H1 (cell line): ENCODE measurements around the gene MYG1. TPM values are rescaled to one million over a fixed set of nuclear protein-coding genes. Genes with fewer than 3 reads are reported as not detected.
A peak's percentile ranks its signal among the peaks of the same experiment; 100 is the strongest.

Experiments used
- PHF8 ChIP-seq: fragments of 200-600 bp; sonication (generic); conservative IDR thresholded peaks from 2 replicates; pipeline ENCODE4 v1.7.1; 2012; ENCODE audit warnings: low read depth, mild to moderate bottlenecking, inconsistent platforms, low read length, moderate library complexity
- RAD21 ChIP-seq, 2 experiments: IDR thresholded peaks in 1 of 2; conservative IDR thresholded peaks in 1 of 2; 2 replicates each; pipeline ENCODE4 v1.6.1; 2011; ENCODE audit warnings: low read depth in 2 of 2, low read length in 2 of 2, improper control_type of control experiment in 1 of 2, inconsistent platforms in 1 of 2, mild to moderate bottlenecking in 1 of 2, moderate library complexity in 1 of 2
- TBP ChIP-seq: IDR thresholded peaks from 2 replicates; pipeline ENCODE4 v1.6.1; 2011; ENCODE audit warnings: low read depth, low read length, improper control_type of control experiment
- polyA plus RNA-seq, 7 experiments: library from polyadenylated mRNA; depleted of rRNA in 3 of 7; stranded (reverse) in 5 of 7; unstranded in 2 of 7; fragments of >200 nt in 5 of 7; fragments of 200-250 nt in 2 of 7; gene quantifications; 1 replicate in 5 of 7; 2 replicates in 1 of 7; 4 replicates in 1 of 7; pipeline versions ENCODE4 v1.2.1 to v1.2.3, GENCODE V29; 2011 to 2013; ENCODE audit warnings: missing spikeins in 2 of 7, mixed read lengths in 2 of 7
- total RNA-seq: library from RNA; stranded (reverse); fragmentation: NEBNext Ultra II Directional; extraction: Animal tissue kit (Norgen Biotek cat#: 25700); gene quantifications from 2 replicates; pipeline ENCODE4 v1.2.1, GENCODE V29; 2021

The MYG1 gene
- total and polyA plus RNA-seq, 2 of the 8 experiments (the other 6 are each of a cell fraction or from before 2014, with no cell fraction given), result 83.3 to 104 TPM

GRCh38 chr12:53352331-53353256, 53.1 kb downstream of the MYG1 start (continued):
- TF ChIP-seq PHF8, result no peak
- TF ChIP-seq TBP, result no peak
- peak; percentile 91 to 98 for TF ChIP-seq RAD21 (IDR thresholded peaks at IDR 0.05 in 1 of 2, conservative IDR thresholded peaks at IDR 0.05 in 1 of 2; ENCODE audit: low read depth in 2 of 2, low read length in 2 of 2)
- TF ChIP-seq, all 59 proteins: peak for 3
